Skeletal muscle tissue (tissue), 4 donors: ENCODE data around the gene ZSWIM5. TPM values are rescaled to one million over a fixed set of nuclear protein-coding genes. Genes with fewer than 3 reads are reported as not detected.
"Not testable (repeated sequence)": the region's sequence is repeated elsewhere in the genome, so short reads cannot be mapped to it uniquely, and the experiment has no call there.

Experiments
- H3K27ac ChIP-seq: one replicate; pipeline ENCODE4 v1.7.0; 2013; ENCODE audit warnings: mild to moderate bottlenecking, low read depth, low read length, inconsistent platforms
- H3K27me3 ChIP-seq, 3 donors: one replicate each; pipeline ENCODE4 v1.7.0; 2013; ENCODE audit warnings: low read length in 3 of 3; ENCODE audit not compliant: control insufficient read depth in 3 of 3, insufficient read depth in 3 of 3
- H3K36me3 ChIP-seq, 3 donors: one replicate each; pipeline ENCODE4 v1.7.0; 2013; ENCODE audit warnings: low read length in 3 of 3; ENCODE audit not compliant: control insufficient read depth in 3 of 3, insufficient read depth in 3 of 3
- H3K4me1 ChIP-seq, 3 donors: one replicate each; pipeline ENCODE4 v1.7.0; 2013; ENCODE audit warnings: low read length in 3 of 3, mild to moderate bottlenecking in 3 of 3; ENCODE audit not compliant: control insufficient read depth in 3 of 3, insufficient read depth in 3 of 3
- H3K4me3 ChIP-seq, 3 donors: one replicate each; pipeline ENCODE4 v1.7.0; 2013; ENCODE audit warnings: low read length in 3 of 3
- H3K9ac ChIP-seq, 3 donors: one replicate each; pipeline ENCODE4 v1.7.0; 2013; ENCODE audit warnings: low read length in 3 of 3, mild to moderate bottlenecking in 3 of 3, moderate library complexity in 2 of 3, low read depth in 1 of 3
- H3K9me3 ChIP-seq, 3 donors: one replicate each; pipeline ENCODE4 v1.7.0; 2013; ENCODE audit warnings: low read length in 3 of 3; ENCODE audit not compliant: control insufficient read depth in 3 of 3
- total RNA-seq: library from RNA; depleted of rRNA; stranded (reverse); fragments of >200 nt; gene quantifications from one replicate; pipeline ENCODE4 v1.2.3, GENCODE V29; 2014
- donor health status: Osteomylitis.

ZSWIM5 gene
- 0.52 TPM for total RNA-seq

DNA sequence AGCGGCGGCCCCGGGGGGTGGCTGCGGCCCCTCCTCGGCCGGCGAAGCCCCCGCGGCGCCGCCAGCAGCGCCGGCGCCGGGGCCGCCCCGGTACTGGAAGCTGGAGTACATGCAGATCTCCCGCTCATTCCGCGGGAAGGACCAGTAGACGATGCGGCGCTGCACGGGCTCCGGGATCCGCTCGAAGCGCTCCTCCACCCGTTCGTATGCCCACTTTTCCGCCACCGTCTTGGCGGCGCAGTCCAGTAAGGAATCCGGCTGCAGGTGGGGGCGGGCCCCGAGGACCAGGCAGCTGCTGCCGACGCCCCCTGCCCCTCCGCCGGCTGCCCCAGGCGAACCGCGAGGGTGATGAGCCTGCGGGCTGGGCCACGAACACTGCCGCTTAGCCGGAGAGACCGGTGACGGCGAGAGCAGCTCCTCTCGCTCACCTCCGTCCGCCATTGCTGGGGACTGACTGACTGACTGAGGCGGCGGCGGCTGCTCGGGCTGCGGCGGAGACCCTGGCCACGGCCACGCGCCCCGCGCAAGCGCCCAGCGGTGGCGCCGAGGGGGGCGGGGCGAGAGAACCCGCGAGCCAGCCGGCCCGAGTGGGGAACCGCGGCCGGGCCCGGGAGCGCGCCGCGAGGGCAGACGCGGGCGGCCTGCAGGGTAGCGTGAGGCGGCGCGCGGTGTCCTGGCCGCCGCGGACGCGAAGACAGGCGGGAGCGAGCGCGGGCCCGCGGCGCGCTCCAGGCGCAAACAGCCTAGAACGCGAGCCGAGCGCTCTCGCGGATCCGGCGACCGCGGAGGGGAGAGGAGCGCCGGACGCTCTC lies at the start of gene ZSWIM5:
Gene ZSWIM5 (minus strand): TSS at position 696 of the 812 bp plus-strand sequence. CDS start 255 bp downstream, at position 441.
- Histone ChIP-seq H3K9me3 (no peaks in the 10 kb centered on the region), H3K36me3 (no peaks in the 10 kb centered on the region), H3K4me3 (peak within 1 kb of the TSS; percentile 82 to 89 (median 88)), H3K27me3 (peaks cover 0 to 3% (median 0%) of the 10 kb centered on the region in 3 donors), H3K4me1 (peaks cover 7 to 13% (median 12%) of the 10 kb centered on the region in 3 donors), H3K27ac (no peak within 1 kb of the TSS), H3K9ac (peak within 1 kb of the TSS; percentile 61 to 83 (median 75))

GRCh38 chr1:45254490-45254889 lies 48.1 kb upstream of the ZSWIM5 start:
- Histone ChIP-seq H3K9ac (no peak overlapping the region), H3K27me3 (peaks cover 0 to 3% (median 0%) of the 10 kb centered on the region in 3 donors), H3K27ac (no peak overlapping the region), H3K4me3 (no peak overlapping the region), H3K36me3 (no peaks in the 10 kb centered on the region), H3K9me3 (peaks cover 6 to 10% (median 7%) of the 10 kb centered on the region in 3 donors), H3K4me1 (no peaks in the 10 kb centered on the region)

GRCh38 chr1:45250544-45250943 lies 44.1 kb upstream of the ZSWIM5 start:
- no peak overlapping the region for H3K27ac ChIP-seq
- no peaks in the 10 kb centered on the region for H3K4me1 ChIP-seq
- H3K4me3 ChIP-seq: no peak overlapping the region
- H3K36me3 ChIP-seq: no peaks in the 10 kb centered on the region
- H3K27me3 ChIP-seq: peaks cover 0 to 3% (median 0%) of the 10 kb centered on the region in 3 donors
- H3K9me3 ChIP-seq: no peaks in the 10 kb centered on the region
- H3K9ac ChIP-seq: no peak overlapping the region

- not testable (repeated sequence) for H3K4me1 ChIP-seq, H3K27me3 ChIP-seq, H3K27ac ChIP-seq, H3K9ac ChIP-seq, H3K9me3 ChIP-seq, H3K4me3 ChIP-seq, H3K36me3 ChIP-seq
These were observed 41.6 kb upstream of the ZSWIM5 start for GRCh38 chr1:45248004-45248403.

- Histone ChIP-seq H3K4me1 (no peaks in the 10 kb centered on the region), H3K4me3 (no peak overlapping the region), H3K36me3 (no peaks in the 10 kb centered on the region), H3K27me3 (no peaks in the 10 kb centered on the region), H3K27ac (no peak overlapping the region), H3K9ac (no peak overlapping the region), H3K9me3 (no peaks in the 10 kb centered on the region)
These were observed 40.4 kb upstream of the ZSWIM5 start for GRCh38 chr1:45246760-45247159.

GRCh38 chr1:45246359-45246758 lies 40.0 kb upstream of the ZSWIM5 start:
- not testable (repeated sequence) for H3K4me1 ChIP-seq, H3K9ac ChIP-seq, H3K27ac ChIP-seq, H3K36me3 ChIP-seq, H3K27me3 ChIP-seq, H3K9me3 ChIP-seq, H3K4me3 ChIP-seq

- no peaks in the 10 kb centered on the region for H3K27me3 ChIP-seq
- H3K4me1 ChIP-seq: no peaks in the 10 kb centered on the region
- no peaks in the 10 kb centered on the region for H3K36me3 ChIP-seq
- H3K9me3 ChIP-seq: no peaks in the 10 kb centered on the region
- no peak overlapping the region for H3K9ac ChIP-seq
- no peak overlapping the region for H3K4me3 ChIP-seq
- H3K27ac ChIP-seq: no peak overlapping the region
These were observed 38.3 kb upstream of the ZSWIM5 start for GRCh38 chr1:45244660-45245059.

GRCh38 chr1:45243476-45244343 lies 37.3 kb upstream of the ZSWIM5 start:
- Histone ChIP-seq H3K4me1 (no peaks in the 10 kb centered on the region), H3K4me3 (no peak overlapping the region), H3K27ac (no peak overlapping the region), H3K9ac (no peak overlapping the region), H3K36me3 (no peaks in the 10 kb centered on the region), H3K9me3 (no peaks in the 10 kb centered on the region), H3K27me3 (no peaks in the 10 kb centered on the region)

- Histone ChIP-seq H3K4me3 (no peak overlapping the region), H3K4me1 (no peaks in the 10 kb centered on the region), H3K27me3 (no peaks in the 10 kb centered on the region), H3K27ac (no peak overlapping the region), H3K36me3 (no peaks in the 10 kb centered on the region), H3K9ac (no peak overlapping the region), H3K9me3 (no peaks in the 10 kb centered on the region)
These were observed 32.4 kb upstream of the ZSWIM5 start for GRCh38 chr1:45238846-45239245.

DNA sequence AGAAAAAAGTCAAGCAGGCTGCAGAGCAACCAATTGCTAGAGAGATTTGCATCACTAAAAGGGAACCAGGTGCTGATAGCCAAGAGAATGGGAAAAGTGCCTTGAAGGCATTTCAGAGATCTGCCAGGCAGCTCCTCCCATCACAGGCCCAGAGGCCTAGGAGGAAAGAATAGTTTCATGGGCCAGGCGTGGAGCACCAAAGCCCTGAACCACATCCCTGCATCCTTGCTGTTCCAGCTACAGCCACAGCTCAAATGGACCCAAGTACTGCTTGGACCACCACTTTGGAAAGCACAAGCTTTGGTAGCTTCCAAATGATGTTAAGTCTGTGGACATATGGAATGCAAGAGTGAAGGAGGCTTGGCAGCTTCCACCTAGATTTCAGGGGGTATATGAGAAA lies 29.7 kb upstream of the ZSWIM5 start:
- no peak overlapping the region for H3K4me3 ChIP-seq
- no peaks in the 10 kb centered on the region for H3K4me1 ChIP-seq
- no peak overlapping the region for H3K27ac ChIP-seq
- no peaks in the 10 kb centered on the region for H3K27me3 ChIP-seq
- H3K36me3 ChIP-seq: no peaks in the 10 kb centered on the region
- H3K9ac ChIP-seq: no peak overlapping the region
- H3K9me3 ChIP-seq: no peaks in the 10 kb centered on the region
